ENCODE measurements around the gene RNF181.
"Not testable (repeated sequence)": the region's sequence is repeated elsewhere in the genome, so short reads cannot be mapped to it uniquely, and the experiment has no call there.

RNF181 gene

GRCh38 chr2:85596486-85597143 is 1.1 kb downstream of the RNF181 start:
- no peak for DNase-seq (ENCODE audit: low spot score)

- DNase-seq (ENCODE audit: low spot score): no peak
Observed at GRCh38 chr2:85597241-85597640, 1.7 kb downstream of the RNF181 start.

- DNase-seq (ENCODE audit: low spot score): no peak
Observed at GRCh38 chr2:85598594-85599340, 3.2 kb downstream of the RNF181 start.

GRCh38 chr2:85599468-85600234 is 4.1 kb downstream of the RNF181 start:
- no peak for DNase-seq (ENCODE audit: low spot score)

GRCh38 chr2:85600235-85600575 is 4.7 kb downstream of the RNF181 start:
- no peak for DNase-seq (ENCODE audit: low spot score)

GRCh38 chr2:85600951-85601770 is 5.6 kb downstream of the RNF181 start:
- DNase-seq (ENCODE audit: low spot score): no peak

- peak; percentile 79 for DNase-seq (ENCODE audit: low spot score)
Observed at GRCh38 chr2:85601771-85602475, 6.4 kb downstream of the RNF181 start.

- peak; percentile 96 for DNase-seq (ENCODE audit: low spot score)
Observed at GRCh38 chr2:85602476-85603234, 7.1 kb downstream of the RNF181 start, which contains the start of gene TMEM150A. Gene TMEM150A (minus strand): TSS chr2:85602698. CDS start chr2:85601948, 750 bp downstream.

GRCh38 chr2:85604133-85604444 is 8.5 kb downstream of the RNF181 start:
- not testable (repeated sequence) for DNase-seq (ENCODE audit: low spot score)

GRCh38 chr2:85604568-85605339 is 9.2 kb downstream of the RNF181 start:
- DNase-seq (ENCODE audit: low spot score): no peak

- DNase-seq (ENCODE audit: low spot score): peak; percentile 53
Observed at GRCh38 chr2:85605406-85606115, 10.0 kb downstream of the RNF181 start.

GRCh38 chr2:85606116-85606455 is 10.5 kb downstream of the RNF181 start:
- no peak for DNase-seq (ENCODE audit: low spot score)

GRCh38 chr2:85607268-85608215 is 12.0 kb downstream of the RNF181 start:
- DNase-seq (ENCODE audit: low spot score): no peak

- no peak for DNase-seq (ENCODE audit: low spot score)
Observed at GRCh38 chr2:85611217-85611704, 15.7 kb downstream of the RNF181 start.

GRCh38 chr2:85611705-85612587 is 16.4 kb downstream of the RNF181 start, which contains the start of gene C2orf68:
Gene C2orf68 (minus strand): TSS chr2:85612066. CDS start chr2:85611984, 82 bp downstream.
- peak; percentile 93 for DNase-seq (ENCODE audit: low spot score)

- no peak for DNase-seq (ENCODE audit: low spot score)
Observed at GRCh38 chr2:85613717-85614515, 18.4 kb downstream of the RNF181 start.
